Neural crest cell (in vitro differentiated cells): ENCODE measurements around the gene MTMR4. TPM values are rescaled to one million over a fixed set of nuclear protein-coding genes. Genes with fewer than 3 reads are reported as not detected.
"Not testable (repeated sequence)": the region's sequence is repeated elsewhere in the genome, so short reads cannot be mapped to it uniquely, and the experiment has no call there.

Experiments
- DNase-seq: peaks from one replicate; pipeline ENCODE4 v3.0.0; 2021; ENCODE audit warnings: low read depth, mixed read lengths, low spot score
- H3K27ac Mint-ChIP-seq: one replicate; pipeline ENCODE4 v1.8.0; 2021; ENCODE audit warnings: mild to moderate bottlenecking, mixed read lengths; ENCODE audit not compliant: unreplicated experiment
- H3K27me3 Mint-ChIP-seq: 2 replicates; pipeline ENCODE4 v1.8.0; 2021; ENCODE audit warnings: low read depth, mild to moderate bottlenecking, mixed read lengths
- H3K36me3 Mint-ChIP-seq: 2 replicates; pipeline ENCODE4 v1.8.0; 2021; ENCODE audit warnings: low read depth, mild to moderate bottlenecking, mixed read lengths
- H3K4me1 Mint-ChIP-seq: 2 replicates; pipeline ENCODE4 v1.8.0; 2021; ENCODE audit warnings: mixed read lengths
- H3K4me3 Mint-ChIP-seq: one replicate; pipeline ENCODE4 v1.8.0; 2021; ENCODE audit warnings: mild to moderate bottlenecking, mixed read lengths
- H3K9me3 Mint-ChIP-seq: 2 replicates; pipeline ENCODE4 v1.8.0; 2021; ENCODE audit warnings: mixed read lengths
- CTCF ChIP-seq: fragments of 200-600 bp; sonication (generic); conservative IDR thresholded peaks from 2 replicates; pipeline ENCODE4 v1.5.0; 2021; ENCODE audit warnings: antibody characterized with exemption, mild to moderate bottlenecking
- total RNA-seq: library from RNA; stranded (reverse); gene quantifications from 2 replicates; pipeline ENCODE4 v1.2.1, GENCODE V29; 2021

Gene MTMR4
- total RNA-seq, 1 donor from 2014 or later = 97.4 TPM

GRCh38 chr17:58488428-58488890, 26.0 kb downstream of the MTMR4 start:
- Mint-ChIP-seq H3K36me3 (peaks cover 32% of the 10 kb centered on the region), H3K4me1 (no peaks in the 10 kb centered on the region), H3K27me3 (no peaks in the 10 kb centered on the region), H3K27ac (no peak overlapping the region), H3K4me3 (no peak overlapping the region), H3K9me3 (no peaks in the 10 kb centered on the region)
- no peak for TF ChIP-seq CTCF
- no peak for DNase-seq

GRCh38 chr17:58487589-58488427, 26.6 kb downstream of the MTMR4 start, which contains the start of gene HSF5:
Gene HSF5, minus strand, starts transcription at chr17:58488408. Its CDS starts 134 bp downstream, at chr17:58488274.
- H3K27ac Mint-ChIP-seq = no peak within 1 kb of the TSS
- H3K27me3 Mint-ChIP-seq = no peaks in the 10 kb centered on the region
- no peaks in the 10 kb centered on the region for H3K9me3 Mint-ChIP-seq
- no peak within 1 kb of the TSS for H3K4me3 Mint-ChIP-seq
- DNase-seq = no peak
- peaks cover 28% of the 10 kb centered on the region for H3K36me3 Mint-ChIP-seq
- H3K4me1 Mint-ChIP-seq = no peaks in the 10 kb centered on the region
- no peak for TF ChIP-seq CTCF

GRCh38 chr17:58484600-58484999, 29.8 kb downstream of the MTMR4 start:
- H3K27me3 Mint-ChIP-seq = no peaks in the 10 kb centered on the region
- H3K36me3 Mint-ChIP-seq = peaks cover 10% of the 10 kb centered on the region
- no peak for DNase-seq

GRCh38 chr17:58481798-58482197, 32.6 kb downstream of the MTMR4 start:
- H3K27ac Mint-ChIP-seq, H3K4me3 Mint-ChIP-seq, DNase-seq, H3K36me3 Mint-ChIP-seq, H3K9me3 Mint-ChIP-seq, H3K27me3 Mint-ChIP-seq, H3K4me1 Mint-ChIP-seq: not testable (repeated sequence)

More at GRCh38 chr17:58484600-58484999, 29.8 kb downstream of the MTMR4 start:
- H3K27ac Mint-ChIP-seq = no peak overlapping the region
- no peaks in the 10 kb centered on the region for H3K9me3 Mint-ChIP-seq
- no peaks in the 10 kb centered on the region for H3K4me1 Mint-ChIP-seq
- no peak for TF ChIP-seq CTCF
- H3K4me3 Mint-ChIP-seq = no peak overlapping the region

- no peaks in the 10 kb centered on the region for H3K4me1 Mint-ChIP-seq
- no peak for DNase-seq
- H3K36me3 Mint-ChIP-seq = no peaks in the 10 kb centered on the region
- no peak for TF ChIP-seq CTCF
- H3K9me3 Mint-ChIP-seq = no peaks in the 10 kb centered on the region
- no peak overlapping the region for H3K4me3 Mint-ChIP-seq
- no peak overlapping the region for H3K27ac Mint-ChIP-seq
- H3K27me3 Mint-ChIP-seq = no peaks in the 10 kb centered on the region
These were observed 34.3 kb downstream of the MTMR4 start for GRCh38 chr17:58480090-58480489.

- no peak for TF ChIP-seq CTCF
- no peaks in the 10 kb centered on the region for H3K27me3 Mint-ChIP-seq
- H3K9me3 Mint-ChIP-seq = no peaks in the 10 kb centered on the region
- H3K36me3 Mint-ChIP-seq = no peaks in the 10 kb centered on the region
- no peak overlapping the region for H3K27ac Mint-ChIP-seq
- no peak for DNase-seq
- H3K4me1 Mint-ChIP-seq = no peaks in the 10 kb centered on the region
- H3K4me3 Mint-ChIP-seq = no peak overlapping the region
These were observed 37.6 kb downstream of the MTMR4 start for GRCh38 chr17:58476812-58477211.
